OCI-LY1 (cell line): ENCODE measurements around the gene SLC6A7.

ENCODE experiments used
- H2AFZ ChIP-seq: fragments of 200-600 bp; sonication (generic), shearing (Covaris generic); 2 replicates; pipeline ENCODE4 v1.6.0; 2014; ENCODE audit warnings: antibody characterized with exemption, mild to moderate bottlenecking, low read length
- H3F3A ChIP-seq: fragments of 200-600 bp; sonication (generic), shearing (Covaris generic); 2 replicates; pipeline ENCODE4 v1.6.0; 2014; ENCODE audit warnings: mild to moderate bottlenecking, antibody characterized with exemption, low read length, moderate library complexity; ENCODE audit not compliant: insufficient read depth
- H3K27ac ChIP-seq: fragments of 200-600 bp; sonication (generic); 2 replicates; pipeline ENCODE4 v1.5.1; 2014; ENCODE audit warnings: low read length, mixed run types, mild to moderate bottlenecking, low read depth; ENCODE audit not compliant: poor library complexity, severe bottlenecking
- H3K27me3 ChIP-seq: fragments of 200-600 bp; sonication (generic); 2 replicates; pipeline ENCODE4 v1.6.0; 2014; ENCODE audit warnings: antibody characterized with exemption, mild to moderate bottlenecking, low read length, moderate library complexity; ENCODE audit not compliant: insufficient read depth
- H3K36me3 ChIP-seq: fragments of 200-600 bp; sonication (generic); 2 replicates; pipeline ENCODE4 v1.6.1; 2014; ENCODE audit warnings: mild to moderate bottlenecking, antibody characterized with exemption, low read length, moderate library complexity, mixed read lengths; ENCODE audit not compliant: insufficient read depth
- H3K4me1 ChIP-seq: fragments of 200-600 bp; sonication (generic); 2 replicates; pipeline ENCODE4 v1.5.1; 2014; ENCODE audit warnings: mild to moderate bottlenecking, low read length, moderate library complexity; ENCODE audit not compliant: insufficient read depth, severe bottlenecking
- H3K4me2 ChIP-seq: fragments of 200-600 bp; sonication (generic), shearing (Covaris generic); 2 replicates; pipeline ENCODE4 v1.6.1; 2014; ENCODE audit warnings: low read length
- H3K4me3 ChIP-seq: fragments of 200-600 bp; sonication (generic); 2 replicates; pipeline ENCODE4 v1.5.1; 2014; ENCODE audit warnings: low read length, low read depth, mild to moderate bottlenecking, mixed read lengths; ENCODE audit not compliant: poor library complexity, severe bottlenecking
- H3K79me2 ChIP-seq: fragments of 200-600 bp; shearing (Covaris generic); 2 replicates; pipeline ENCODE4 v1.6.1; 2016; ENCODE audit warnings: mixed run types, low read length, mixed read lengths; ENCODE audit not compliant: insufficient read depth
- H3K9ac ChIP-seq: fragments of 200-600 bp; sonication (generic), shearing (Covaris generic); 2 replicates; pipeline ENCODE4 v1.6.1; 2014; ENCODE audit warnings: mild to moderate bottlenecking, low read length, mixed read lengths
- H3K9me2 ChIP-seq: fragments of 200-600 bp; sonication (generic), shearing (Covaris generic); 2 replicates; pipeline ENCODE4 v1.6.1; 2014; ENCODE audit warnings: low read depth, mild to moderate bottlenecking, low read length, mixed read lengths
- H3K9me3 ChIP-seq: fragments of 200-600 bp; shearing (Covaris generic); 2 replicates; pipeline ENCODE4 v1.6.1; 2014; ENCODE audit warnings: low read length, mixed read lengths
- H4K20me1 ChIP-seq: fragments of 200-600 bp; sonication (generic), shearing (Covaris generic); 2 replicates; pipeline ENCODE4 v1.6.0; 2016; ENCODE audit warnings: mild to moderate bottlenecking, low read length; ENCODE audit not compliant: insufficient read depth
- CTCF ChIP-seq: fragments of 200-600 bp; sonication (generic), shearing (Covaris generic); IDR thresholded peaks from 2 replicates; pipeline ENCODE4 v1.5.1; 2017; ENCODE audit warnings: mild to moderate bottlenecking, antibody characterized with exemption, low read length, moderate library complexity, mixed read lengths
- EZH2 ChIP-seq: fragments of 200-600 bp; sonication (generic), shearing (Covaris generic); IDR thresholded peaks from 2 replicates; pipeline ENCODE4 v1.8.0; 2017; ENCODE audit warnings: borderline replicate concordance, mixed run types, mild to moderate bottlenecking, antibody characterized with exemption, low read length, moderate library complexity, mixed read lengths

The SLC6A7 gene

GRCh38 chr5:150146862-150147601 is 42.8 kb upstream of the SLC6A7 start:
- Histone ChIP-seq H3F3A (no peaks in the 10 kb centered on the region), H3K9ac (no peak overlapping the region)

GRCh38 chr5:150147670-150148069 is 42.2 kb upstream of the SLC6A7 start:
- no peaks in the 10 kb centered on the region for H3K79me2 ChIP-seq
- no peaks in the 10 kb centered on the region for H3K9me2 ChIP-seq
- no peak overlapping the region for H3K9ac ChIP-seq
- TF ChIP-seq EZH2 (no peak), CTCF (no peak)
- H3K27ac ChIP-seq, result no peak overlapping the region
- H3K4me2 ChIP-seq, result no peak overlapping the region
- H3K27me3 ChIP-seq, result peaks cover 10% of the 10 kb centered on the region; the same call in 1 of the 2 replicates
- H3K4me1 ChIP-seq, result no peaks in the 10 kb centered on the region
- H2AFZ ChIP-seq, result no peak overlapping the region
- H3K4me3 ChIP-seq, result no peak overlapping the region
- no peaks in the 10 kb centered on the region for H3F3A ChIP-seq
- H4K20me1 ChIP-seq, result no peaks in the 10 kb centered on the region
- no peaks in the 10 kb centered on the region for H3K36me3 ChIP-seq
- no peaks in the 10 kb centered on the region for H3K9me3 ChIP-seq

More at GRCh38 chr5:150146862-150147601, 42.8 kb upstream of the SLC6A7 start:
- H3K79me2 ChIP-seq, result no peaks in the 10 kb centered on the region
- TF ChIP-seq CTCF, result no peak
- TF ChIP-seq EZH2, result no peak
- no peak overlapping the region for H3K4me3 ChIP-seq
- no peak overlapping the region for H3K27ac ChIP-seq
- H2AFZ ChIP-seq, result no peak overlapping the region
- no peak overlapping the region for H3K4me2 ChIP-seq
- H3K4me1 ChIP-seq, result no peaks in the 10 kb centered on the region
- H3K9me3 ChIP-seq, result no peaks in the 10 kb centered on the region
- H3K9me2 ChIP-seq, result no peaks in the 10 kb centered on the region
- no peaks in the 10 kb centered on the region for H4K20me1 ChIP-seq
- peaks cover 10% of the 10 kb centered on the region; the same call in 1 of the 2 replicates for H3K27me3 ChIP-seq
- H3K36me3 ChIP-seq, result no peaks in the 10 kb centered on the region

GRCh38 chr5:150148117-150148927 is 41.5 kb upstream of the SLC6A7 start:
- Histone ChIP-seq H2AFZ (no peak overlapping the region), H3K4me1 (no peaks in the 10 kb centered on the region), H3K9me3 (no peaks in the 10 kb centered on the region), H3F3A (no peaks in the 10 kb centered on the region), H3K4me2 (no peak overlapping the region), H3K4me3 (no peak overlapping the region), H3K27me3 (peaks cover 10% of the 10 kb centered on the region; the same call in 1 of the 2 replicates), H3K36me3 (no peaks in the 10 kb centered on the region), H3K79me2 (no peaks in the 10 kb centered on the region), H4K20me1 (no peaks in the 10 kb centered on the region), H3K9me2 (no peaks in the 10 kb centered on the region), H3K27ac (no peak overlapping the region), H3K9ac (no peak overlapping the region)
- no peak for TF ChIP-seq CTCF
- no peak for TF ChIP-seq EZH2
